ENCODE data around the gene PRKAB2. TPM values are rescaled to one million over a fixed set of nuclear protein-coding genes. Genes with fewer than 3 reads are reported as not detected.
"Not testable (repeated sequence)": the region's sequence is repeated elsewhere in the genome, so short reads cannot be mapped to it uniquely, and the experiment has no call there.

Gene PRKAB2
- total and polyA plus RNA-seq, 9 of the 15 experiments (the other 6 are each of a cell fraction or from before 2014, with no cell fraction given) = 2.3 to 20.8 (median 7.9) TPM

DNA sequence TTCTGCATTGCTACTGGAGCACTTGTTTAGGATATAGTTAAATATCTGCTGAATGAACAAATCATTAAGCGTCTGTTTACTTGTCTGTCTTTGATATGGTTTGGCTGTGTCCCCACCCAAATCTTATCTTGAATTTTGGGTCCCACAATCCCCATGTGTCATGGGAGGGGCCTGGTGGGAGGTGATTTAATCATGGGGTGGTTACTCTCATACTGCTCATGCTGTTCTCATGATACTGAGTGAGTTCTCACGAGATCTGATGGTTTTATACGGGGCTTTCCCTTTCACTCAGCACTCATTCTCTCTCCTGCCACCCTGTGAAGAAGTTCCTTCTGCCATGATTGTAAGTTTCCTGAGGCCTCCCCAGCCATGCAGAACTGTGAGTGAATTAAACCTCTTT is 25.1 kb upstream of the PRKAB2 start:
- BruUV-seq (replicated peaks); H3K4me2 ChIP-seq (ENCODE audit: insufficient read depth, low read length); ATAC-seq; H3K27me3 ChIP-seq (ENCODE audit: control insufficient read depth in 2 of 2, insufficient read depth in 2 of 2, low read length in 2 of 2); intact Hi-C loops (cut with micrococcal nuclease); in situ Hi-C loops (cut with MboI); CTCF ChIA-PET (ENCODE audit: low intra/inter-chr PET ratio); H3K9ac ChIP-seq (ENCODE audit: insufficient read depth in 1 of 2, low read depth in 2 of 2, low read length in 2 of 2); H3K36me3 ChIP-seq (ENCODE audit: control insufficient read depth, insufficient read depth, low read length); POLR2A ChIA-PET; FAIRE-seq; H3K9me1 ChIP-seq (ENCODE audit: control insufficient read depth, insufficient read depth, low read length); H3K27ac ChIP-seq (ENCODE audit: extremely low read depth, low read depth, low read length); H4K20me1 ChIP-seq (replicated peaks; ENCODE audit: control insufficient read depth, insufficient read depth, low read length); H2AFZ ChIP-seq (ENCODE audit: low read depth, low read length); H3K79me2 ChIP-seq (ENCODE audit: control insufficient read depth, insufficient read depth, low read length); H3K4me3 ChIP-seq; H3K4me1 ChIP-seq (replicated peaks in 1 of 2; ENCODE audit: control insufficient read depth in 2 of 2, insufficient read depth in 2 of 2, low read length in 2 of 2); H3K9me3 ChIP-seq (replicated peaks; ENCODE audit: control insufficient read depth, insufficient read depth, low read depth, low read length): not testable (repeated sequence)
- 0% methylated on average over 3 of the region's 3 CpGs for WGBS (ENCODE audit: insufficient coverage, low coverage, missing lambda C conversion rate)
- peak; percentile 49; the same call in 1 of the 2 replicates for TF ChIP-seq CHD2 (IDR thresholded peaks at IDR 0.05; ENCODE audit: low read depth, low read length)
- DNase-seq (ENCODE audit: extremely low read depth in 1 of 4, low spot score in 3 of 4) = peak in 1 of 4 experiments; percentile 11

DNA sequence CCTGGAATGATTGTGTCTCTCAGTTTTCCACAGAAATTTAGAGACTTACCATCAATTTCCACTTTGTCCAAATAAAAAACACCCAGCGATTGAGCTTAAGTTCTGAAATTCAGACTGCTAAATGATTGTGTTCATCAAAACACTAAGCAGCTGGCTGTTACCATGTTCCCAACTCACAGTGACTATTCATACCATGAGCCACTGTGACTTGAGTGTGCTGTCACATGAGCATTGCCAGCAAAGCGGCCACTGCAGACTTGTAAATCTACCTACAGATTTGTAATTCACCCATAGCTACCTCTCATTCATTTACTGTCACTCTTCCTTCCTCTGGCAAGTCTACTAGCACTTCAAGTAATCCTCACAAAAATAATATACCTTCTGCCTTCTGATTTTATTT is 17.2 kb upstream of the PRKAB2 start:
- H3K27me3 ChIP-seq (ENCODE audit: control insufficient read depth in 2 of 2, insufficient read depth in 2 of 2, low read length in 2 of 2) = peaks cover 6 to 8% of the 10 kb centered on the region in 2 experiments; a peak in 2 of 5 replicates
- no TSS peak for BruUV-seq (replicated peaks)
- no peaks in the 10 kb centered on the region for H3K4me1 ChIP-seq (replicated peaks in 1 of 2; ENCODE audit: control insufficient read depth in 2 of 2, insufficient read depth in 2 of 2, low read length in 2 of 2)
- 8% methylated on average over 2 of the region's 2 CpGs for WGBS (ENCODE audit: insufficient coverage, low coverage, missing lambda C conversion rate)
- FAIRE-seq (no peak), ATAC-seq (no peak), DNase-seq (ENCODE audit: extremely low read depth in 1 of 4, low spot score in 3 of 4) (no peak)
- ChIA-PET POLR2A (interaction anchor here (1.4 kb wide), 1 partner anchor 12 kb away, joined by 5 read pairs; no protein-coding TSS in a partner anchor), CTCF (ENCODE audit: low intra/inter-chr PET ratio) (no interaction called here)
- H4K20me1 ChIP-seq (replicated peaks; ENCODE audit: control insufficient read depth, insufficient read depth, low read length) = no peaks in the 10 kb centered on the region
- no peaks in the 10 kb centered on the region for H3K36me3 ChIP-seq (ENCODE audit: control insufficient read depth, insufficient read depth, low read length)
- H3K9me3 ChIP-seq (replicated peaks; ENCODE audit: control insufficient read depth, insufficient read depth, low read depth, low read length) = no peaks in the 10 kb centered on the region
- in situ Hi-C loops (cut with MboI) (no loop called here), intact Hi-C loops (cut with micrococcal nuclease) (no loop called here)
- H3K4me3 ChIP-seq = no peak overlapping the region
- H3K9ac ChIP-seq (ENCODE audit: insufficient read depth in 1 of 2, low read depth in 2 of 2, low read length in 2 of 2) = no peak overlapping the region
- H3K4me2 ChIP-seq (ENCODE audit: insufficient read depth, low read length) = no peak overlapping the region
- H3K27ac ChIP-seq (ENCODE audit: extremely low read depth, low read depth, low read length) = no peak overlapping the region
- no peaks in the 10 kb centered on the region for H3K9me1 ChIP-seq (ENCODE audit: control insufficient read depth, insufficient read depth, low read length)
- no peak overlapping the region for H2AFZ ChIP-seq (ENCODE audit: low read depth, low read length)
- H3K79me2 ChIP-seq (ENCODE audit: control insufficient read depth, insufficient read depth, low read length) = no peaks in the 10 kb centered on the region
- no peak for TF ChIP-seq PRDM10 (IDR thresholded peaks at IDR 0.05; ENCODE audit: partially characterized antibody)
- TF ChIP-seq ZNF282 (CRISPR knock-in tag; IDR thresholded peaks at IDR 0.05) = no peak
- TF ChIP-seq, protein P1, sequence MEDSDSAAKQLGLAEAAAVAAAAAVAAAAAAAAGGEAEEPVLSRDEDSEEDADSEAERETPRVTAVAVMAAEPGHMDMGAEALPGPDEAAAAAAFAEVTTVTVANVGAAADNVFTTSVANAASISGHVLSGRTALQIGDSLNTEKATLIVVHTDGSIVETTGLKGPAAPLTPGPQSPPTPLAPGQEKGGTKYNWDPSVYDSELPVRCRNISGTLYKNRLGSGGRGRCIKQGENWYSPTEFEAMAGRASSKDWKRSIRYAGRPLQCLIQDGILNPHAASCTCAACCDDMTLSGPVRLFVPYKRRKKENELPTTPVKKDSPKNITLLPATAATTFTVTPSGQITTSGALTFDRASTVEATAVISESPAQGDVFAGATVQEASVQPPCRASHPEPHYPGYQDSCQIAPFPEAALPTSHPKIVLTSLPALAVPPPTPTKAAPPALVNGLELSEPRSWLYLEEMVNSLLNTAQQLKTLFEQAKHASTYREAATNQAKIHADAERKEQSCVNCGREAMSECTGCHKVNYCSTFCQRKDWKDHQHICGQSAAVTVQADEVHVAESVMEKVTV (CRISPR knock-in tag; IDR thresholded peaks at IDR 0.05) = no peak
- TF ChIP-seq HOXB6 (CRISPR knock-in tag; IDR thresholded peaks at IDR 0.05; ENCODE audit: borderline replicate concordance) = no peak
- no peak for TF ChIP-seq HMGN3 (IDR thresholded peaks at IDR 0.05; ENCODE audit: borderline replicate concordance, extremely low read depth, insufficient read length, low read depth, low read length)
- no peak for TF ChIP-seq MEF2D (tag; conservative IDR thresholded peaks at IDR 0.05; ENCODE audit: low read depth)
- TF ChIP-seq ELF1 (tag; IDR thresholded peaks at IDR 0.05) = no peak
- TF ChIP-seq DACH1 (IDR thresholded peaks at IDR 0.05; ENCODE audit: partially characterized antibody) = no peak
- TF ChIP-seq NRF1 (conservative IDR thresholded peaks at IDR 0.05 in 1 of 2, IDR thresholded peaks at IDR 0.05 in 1 of 2) = no peak
- TF ChIP-seq SNIP1 (IDR thresholded peaks at IDR 0.05; ENCODE audit: low read depth) = no peak
- TF ChIP-seq NCOA4 (IDR thresholded peaks at IDR 0.05; ENCODE audit: partially characterized antibody) = no peak
